ENCODE results near the gene FGGY. TPM values are rescaled to one million over a fixed set of nuclear protein-coding genes. Genes with fewer than 3 reads are reported as not detected.

FGGY gene
- total and polyA plus RNA-seq, 2 donors (not counting 1 experiment from before 2014, with no cell fraction given): 6.1 to 38.5 TPM

DNA sequence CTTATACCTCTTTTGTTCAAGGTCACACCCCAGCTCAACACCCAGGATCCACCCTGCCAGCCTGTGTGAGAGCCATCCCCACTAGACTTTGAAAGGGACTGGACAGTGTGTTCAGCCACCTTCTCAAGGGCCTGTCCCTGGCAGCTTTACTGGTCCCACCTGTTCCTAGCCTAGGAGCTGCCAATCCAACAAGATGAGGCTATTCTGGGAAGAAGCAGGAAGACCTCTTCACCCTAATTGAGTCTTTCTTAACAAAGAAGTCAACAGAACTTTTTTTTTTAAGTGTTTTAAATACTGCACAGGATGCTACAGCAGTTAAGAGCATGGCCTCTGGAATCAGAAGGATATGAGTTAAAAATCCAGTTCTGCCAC lies 422.1 kb downstream of the FGGY start:
- Histone ChIP-seq H3K36me3 (replicated peaks in 1 of 2; ENCODE audit: control extremely low read depth in 1 of 2, control insufficient read depth in 1 of 2, extremely low read depth in 1 of 2, insufficient read depth in 2 of 2, low read length in 1 of 2) (no peaks in the 10 kb centered on the region), H4K20me1 (ENCODE audit: control insufficient read depth, insufficient read depth, low read length, poor library complexity, severe bottlenecking) (no peaks in the 10 kb centered on the region), H3K4me3 (ENCODE audit: control extremely low read depth in 1 of 5, extremely low read depth in 1 of 5, insufficient read depth in 1 of 5, low read depth in 2 of 5, low read length in 4 of 5) (no peak overlapping the region), H2AFZ (ENCODE audit: insufficient read depth, low read depth, low read length, poor library complexity, severe bottlenecking) (no peak overlapping the region), H3K27me3 (replicated peaks in 1 of 4; ENCODE audit: control extremely low read depth in 1 of 4, control insufficient read depth in 3 of 4, insufficient read depth in 4 of 4, low read length in 3 of 4) (no peaks in the 10 kb centered on the region), H3K9ac (ENCODE audit: low read length) (no peak overlapping the region), H3K4me1 (ENCODE audit: control insufficient read depth in 2 of 2, insufficient read depth in 2 of 2, low read length in 2 of 2) (no peaks in the 10 kb centered on the region), H3K79me2 (ENCODE audit: control insufficient read depth, insufficient read depth, low read length) (no peaks in the 10 kb centered on the region), H3K4me2 (replicated peaks; ENCODE audit: low read depth, low read length, poor library complexity, severe bottlenecking) (no peak overlapping the region), H3K9me3 (ENCODE audit: control extremely low read depth in 1 of 3, control insufficient read depth in 2 of 3, insufficient read depth in 1 of 3, low read length in 2 of 3) (peaks cover 0 to 4% (median 0%) of the 10 kb centered on the region in 3 donors), H3K27ac (ENCODE audit: low read length in 2 of 2) (no peak overlapping the region)
- H3K27me3 Mint-ChIP-seq: no peaks in the 10 kb centered on the region
- no peak for DNase-seq
- ATAC-seq (ENCODE audit: low read depth): no peak
- no peak overlapping the region for H3K27ac Mint-ChIP-seq
- H3K9me3 Mint-ChIP-seq (ENCODE audit: insufficient read depth): no peaks in the 10 kb centered on the region
- no peak for TF ChIP-seq EZH2 (IDR thresholded peaks at IDR 0.05; ENCODE audit: borderline replicate concordance, insufficient read depth, low read depth, low read length, poor library complexity, severe bottlenecking)
- TF ChIP-seq, protein P1, sequence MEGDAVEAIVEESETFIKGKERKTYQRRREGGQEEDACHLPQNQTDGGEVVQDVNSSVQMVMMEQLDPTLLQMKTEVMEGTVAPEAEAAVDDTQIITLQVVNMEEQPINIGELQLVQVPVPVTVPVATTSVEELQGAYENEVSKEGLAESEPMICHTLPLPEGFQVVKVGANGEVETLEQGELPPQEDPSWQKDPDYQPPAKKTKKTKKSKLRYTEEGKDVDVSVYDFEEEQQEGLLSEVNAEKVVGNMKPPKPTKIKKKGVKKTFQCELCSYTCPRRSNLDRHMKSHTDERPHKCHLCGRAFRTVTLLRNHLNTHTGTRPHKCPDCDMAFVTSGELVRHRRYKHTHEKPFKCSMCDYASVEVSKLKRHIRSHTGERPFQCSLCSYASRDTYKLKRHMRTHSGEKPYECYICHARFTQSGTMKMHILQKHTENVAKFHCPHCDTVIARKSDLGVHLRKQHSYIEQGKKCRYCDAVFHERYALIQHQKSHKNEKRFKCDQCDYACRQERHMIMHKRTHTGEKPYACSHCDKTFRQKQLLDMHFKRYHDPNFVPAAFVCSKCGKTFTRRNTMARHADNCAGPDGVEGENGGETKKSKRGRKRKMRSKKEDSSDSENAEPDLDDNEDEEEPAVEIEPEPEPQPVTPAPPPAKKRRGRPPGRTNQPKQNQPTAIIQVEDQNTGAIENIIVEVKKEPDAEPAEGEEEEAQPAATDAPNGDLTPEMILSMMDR (IDR thresholded peaks at IDR 0.05): no peak
- H3K4me3 Mint-ChIP-seq: no peak overlapping the region
- no peaks in the 10 kb centered on the region for H3K4me1 Mint-ChIP-seq
- CTCF ChIA-PET: interaction anchor here (0.9 kb wide), 2 partner anchors 16 to 19 kb away, joined by 3 read pairs; no protein-coding TSS in a partner anchor
- intact Hi-C loops (cut with micrococcal nuclease): no loop called here
- POLR2A ChIA-PET: no interaction called here

DNA sequence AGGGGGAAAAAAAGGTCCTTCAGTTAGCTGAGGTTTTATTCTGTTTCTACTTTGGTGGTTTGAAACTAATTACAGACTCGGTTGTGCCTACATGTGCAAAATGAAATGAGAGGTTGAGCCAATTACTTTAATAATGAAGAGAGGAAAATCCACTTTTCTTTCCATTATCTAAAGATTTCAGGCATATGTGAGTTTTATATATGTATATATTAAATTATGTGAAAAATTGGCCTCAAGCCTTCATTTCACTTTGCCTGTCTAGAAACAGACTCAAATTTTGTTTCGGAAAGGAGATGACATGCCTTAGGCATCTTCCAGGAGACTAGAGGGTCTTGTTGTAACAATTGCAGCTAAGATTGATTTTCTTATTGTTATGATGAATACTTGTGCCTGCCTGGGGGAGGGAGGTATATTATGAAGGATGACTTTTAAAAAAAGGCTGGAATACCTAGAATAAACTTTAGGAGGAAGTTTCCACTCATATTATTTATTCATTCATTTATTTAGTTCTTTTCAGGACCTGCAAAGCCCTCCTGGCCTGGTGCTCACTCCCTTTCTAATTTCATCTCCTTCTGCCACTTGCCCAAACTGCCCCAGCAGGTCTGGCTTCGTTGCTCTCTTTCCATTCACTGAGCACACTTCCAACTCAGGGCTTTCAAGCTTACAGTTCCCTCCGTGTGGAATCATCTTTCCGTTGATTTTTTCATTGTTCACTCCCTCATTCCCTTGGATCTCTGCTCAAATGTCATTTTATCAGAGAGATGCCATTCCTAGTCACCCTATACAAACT lies 423.6 kb downstream of the FGGY start:
- Mint-ChIP-seq H3K27ac (no peak overlapping the region), H3K27me3 (no peaks in the 10 kb centered on the region), H3K4me1 (no peaks in the 10 kb centered on the region), H3K9me3 (ENCODE audit: insufficient read depth) (no peaks in the 10 kb centered on the region), H3K4me3 (no peak overlapping the region)
- Histone ChIP-seq H3K9me3 (ENCODE audit: control extremely low read depth in 1 of 3, control insufficient read depth in 2 of 3, insufficient read depth in 1 of 3, low read length in 2 of 3) (peaks cover 0 to 4% (median 0%) of the 10 kb centered on the region in 3 donors), H3K4me2 (replicated peaks; ENCODE audit: low read depth, low read length, poor library complexity, severe bottlenecking) (no peak overlapping the region), H3K4me3 (ENCODE audit: control extremely low read depth in 1 of 5, extremely low read depth in 1 of 5, insufficient read depth in 1 of 5, low read depth in 2 of 5, low read length in 4 of 5) (no peak overlapping the region), H3K27me3 (replicated peaks in 1 of 4; ENCODE audit: control extremely low read depth in 1 of 4, control insufficient read depth in 3 of 4, insufficient read depth in 4 of 4, low read length in 3 of 4) (no peaks in the 10 kb centered on the region), H3K9ac (ENCODE audit: low read length) (no peak overlapping the region), H3K36me3 (replicated peaks in 1 of 2; ENCODE audit: control extremely low read depth in 1 of 2, control insufficient read depth in 1 of 2, extremely low read depth in 1 of 2, insufficient read depth in 2 of 2, low read length in 1 of 2) (no peaks in the 10 kb centered on the region), H3K27ac (ENCODE audit: low read length in 2 of 2) (no peak overlapping the region), H3K4me1 (ENCODE audit: control insufficient read depth in 2 of 2, insufficient read depth in 2 of 2, low read length in 2 of 2) (no peaks in the 10 kb centered on the region), H2AFZ (ENCODE audit: insufficient read depth, low read depth, low read length, poor library complexity, severe bottlenecking) (no peak overlapping the region), H3K79me2 (ENCODE audit: control insufficient read depth, insufficient read depth, low read length) (no peaks in the 10 kb centered on the region), H4K20me1 (ENCODE audit: control insufficient read depth, insufficient read depth, low read length, poor library complexity, severe bottlenecking) (no peaks in the 10 kb centered on the region)
- CTCF ChIA-PET: no interaction called here
- POLR2A ChIA-PET: no interaction called here
- intact Hi-C loops (cut with micrococcal nuclease): no loop called here
- TF ChIP-seq, protein P1 (IDR thresholded peaks at IDR 0.05): no peak
- no peak for TF ChIP-seq EZH2 (IDR thresholded peaks at IDR 0.05; ENCODE audit: borderline replicate concordance, insufficient read depth, low read depth, low read length, poor library complexity, severe bottlenecking)
- ATAC-seq (ENCODE audit: low read depth): no peak
- WGBS (ENCODE audit: insufficient coverage): 80% methylated on average over 3 of the region's 5 CpGs
- no peak for DNase-seq
